GM11168 (cell line): ENCODE measurements around the gene PPP5C.
"Not testable (repeated sequence)": the region's sequence is repeated elsewhere in the genome, so short reads cannot be mapped to it uniquely, and the experiment has no call there.

Experiments used
- in situ Hi-C: fragments of 300-500 bp; cut with MboI; formaldehyde crosslinking; loops from one replicate; pipeline ENCODE4 v1.12.0; 2022; ENCODE audit warnings: low sequenced_read_pairs; ENCODE audit not compliant: unreplicated experiment

PPP5C gene

DNA sequence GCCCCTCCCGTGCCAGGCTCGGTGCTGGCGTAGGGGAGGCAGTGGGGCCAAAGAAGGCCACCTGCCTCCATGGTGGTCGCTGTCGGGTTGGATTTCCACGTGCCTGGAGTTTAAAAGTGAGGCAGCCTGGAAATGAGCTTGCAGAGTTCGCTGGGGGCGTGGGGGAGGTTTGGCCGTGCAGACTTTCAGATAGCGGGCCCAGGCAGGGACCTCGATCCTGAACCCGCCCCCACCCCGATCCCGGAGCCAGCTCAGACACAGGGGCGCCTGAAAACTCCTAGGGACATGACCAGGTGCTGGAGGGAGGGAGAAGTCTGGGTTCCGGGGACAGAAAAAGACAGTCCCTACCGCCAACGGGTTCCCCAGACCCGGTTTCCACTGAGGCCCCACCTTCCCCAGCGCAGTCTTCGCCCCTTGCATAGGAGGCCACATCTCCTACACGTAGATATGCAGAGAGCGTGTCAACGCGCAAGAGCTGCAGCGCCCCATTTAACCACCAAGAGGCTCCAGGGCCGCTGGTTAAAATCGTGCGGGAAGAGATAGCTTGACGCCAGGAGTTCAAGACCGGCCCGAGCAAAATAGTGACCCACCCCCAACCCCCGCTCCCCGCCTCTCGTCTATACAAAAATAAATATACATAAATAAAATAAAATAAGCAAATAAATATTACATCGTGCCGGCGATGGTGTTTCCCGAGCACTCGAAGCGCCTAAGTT is 58.0 kb downstream of the PPP5C start:
- in situ Hi-C loops, result loop anchor here (5.0 kb wide), 1 partner anchor 82 kb away; no protein-coding TSS in a partner anchor

DNA sequence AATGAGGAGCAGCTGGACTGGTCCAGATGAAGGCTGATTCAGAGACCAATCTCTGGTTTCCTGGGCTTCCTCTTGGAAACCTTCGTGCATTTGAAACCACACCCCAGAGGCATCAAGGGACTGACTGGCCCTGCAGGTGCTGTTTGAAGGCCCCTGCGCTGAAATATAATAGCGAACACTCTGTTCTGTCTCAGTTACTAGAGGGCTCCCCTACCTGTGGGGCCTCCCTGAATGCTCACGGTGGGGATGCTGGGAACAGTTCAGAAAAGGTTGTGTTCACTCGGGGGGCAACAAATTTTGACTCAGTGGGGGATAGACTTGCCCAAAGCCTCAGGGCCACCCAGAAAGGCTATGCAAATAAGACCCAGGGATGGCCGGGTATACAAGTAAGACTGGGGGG is 60.1 kb downstream of the PPP5C start:
- in situ Hi-C loops, result no loop called here

DNA sequence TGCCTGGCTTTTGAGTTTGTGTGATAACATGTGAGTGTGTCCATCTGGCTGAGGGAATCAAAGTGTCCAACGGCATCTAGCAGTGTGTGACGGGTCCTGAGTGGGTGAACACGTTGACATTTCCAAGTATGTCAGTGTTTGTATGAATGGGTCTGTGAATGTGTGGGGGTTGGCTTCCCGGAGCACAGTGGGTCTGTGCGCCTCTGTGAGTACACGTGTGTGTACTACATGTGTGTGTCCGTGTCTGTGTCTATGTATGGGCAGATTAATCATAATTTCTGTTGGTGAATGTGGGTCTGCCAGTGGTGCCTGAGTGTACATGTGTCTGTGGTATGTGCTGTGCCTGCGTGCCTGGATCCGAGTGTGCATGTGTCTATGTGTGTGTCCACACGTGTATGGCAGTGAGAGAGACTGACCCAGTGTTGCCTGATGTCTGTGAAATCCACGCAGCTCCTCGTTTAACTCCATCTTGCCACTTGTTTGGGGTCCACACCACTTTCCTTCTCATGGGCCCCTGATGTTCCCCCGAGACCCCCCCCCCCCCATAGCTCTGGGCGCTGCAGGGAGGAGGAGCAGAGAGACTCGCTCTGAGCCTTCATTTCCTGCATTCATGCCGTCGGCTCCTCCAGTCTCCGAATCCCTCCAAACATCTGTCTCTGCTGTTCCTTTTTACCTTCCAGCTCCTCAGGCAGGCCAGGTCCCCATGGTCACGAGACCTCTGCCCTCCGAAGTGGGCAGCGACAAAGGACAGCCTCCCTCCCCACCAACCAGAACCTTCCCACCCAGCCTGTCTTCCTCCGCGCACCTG is 61.2 kb downstream of the PPP5C start:
- in situ Hi-C loops, result no loop called here

DNA sequence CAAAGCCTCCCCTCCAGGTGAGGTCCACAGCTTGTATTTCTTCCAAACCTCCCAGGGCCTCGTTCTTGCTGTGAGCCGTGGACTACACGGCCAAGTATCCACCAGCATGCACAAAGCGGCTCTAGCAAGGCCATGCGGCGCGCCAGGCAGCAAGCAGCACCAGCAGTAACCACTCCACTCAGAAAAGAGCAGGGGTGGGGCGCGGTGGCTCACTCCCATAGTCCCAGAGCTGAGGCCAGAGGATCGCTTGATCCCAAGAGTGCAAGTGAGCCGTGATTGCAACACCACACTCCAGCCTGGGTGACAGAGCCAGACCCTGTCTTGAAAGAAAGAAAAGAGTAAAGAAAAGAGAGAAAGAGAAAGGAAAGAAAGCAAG is 61.8 kb downstream of the PPP5C start:
- in situ Hi-C loops, result no loop called here

DNA sequence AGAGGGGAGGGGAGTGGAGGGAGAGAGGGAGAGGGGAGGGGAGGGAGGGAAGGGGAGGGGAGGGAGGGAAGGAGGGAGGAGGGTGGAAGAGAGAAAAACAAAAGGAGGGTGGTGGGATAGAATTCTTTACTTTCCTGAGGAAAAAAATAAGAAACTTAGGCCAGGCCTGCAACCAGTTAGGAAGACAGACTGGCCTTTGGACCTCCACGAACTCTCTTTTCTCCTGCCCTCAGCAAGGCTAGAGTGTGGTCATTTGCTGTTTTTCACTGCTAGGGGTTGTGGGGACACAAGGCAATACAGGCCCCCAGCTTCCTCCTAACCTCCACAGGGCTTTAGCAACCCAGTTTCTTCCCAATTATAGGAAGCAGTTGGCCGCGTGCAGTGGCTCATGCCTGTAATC is 62.3 kb downstream of the PPP5C start:
- in situ Hi-C loops, result no loop called here

DNA sequence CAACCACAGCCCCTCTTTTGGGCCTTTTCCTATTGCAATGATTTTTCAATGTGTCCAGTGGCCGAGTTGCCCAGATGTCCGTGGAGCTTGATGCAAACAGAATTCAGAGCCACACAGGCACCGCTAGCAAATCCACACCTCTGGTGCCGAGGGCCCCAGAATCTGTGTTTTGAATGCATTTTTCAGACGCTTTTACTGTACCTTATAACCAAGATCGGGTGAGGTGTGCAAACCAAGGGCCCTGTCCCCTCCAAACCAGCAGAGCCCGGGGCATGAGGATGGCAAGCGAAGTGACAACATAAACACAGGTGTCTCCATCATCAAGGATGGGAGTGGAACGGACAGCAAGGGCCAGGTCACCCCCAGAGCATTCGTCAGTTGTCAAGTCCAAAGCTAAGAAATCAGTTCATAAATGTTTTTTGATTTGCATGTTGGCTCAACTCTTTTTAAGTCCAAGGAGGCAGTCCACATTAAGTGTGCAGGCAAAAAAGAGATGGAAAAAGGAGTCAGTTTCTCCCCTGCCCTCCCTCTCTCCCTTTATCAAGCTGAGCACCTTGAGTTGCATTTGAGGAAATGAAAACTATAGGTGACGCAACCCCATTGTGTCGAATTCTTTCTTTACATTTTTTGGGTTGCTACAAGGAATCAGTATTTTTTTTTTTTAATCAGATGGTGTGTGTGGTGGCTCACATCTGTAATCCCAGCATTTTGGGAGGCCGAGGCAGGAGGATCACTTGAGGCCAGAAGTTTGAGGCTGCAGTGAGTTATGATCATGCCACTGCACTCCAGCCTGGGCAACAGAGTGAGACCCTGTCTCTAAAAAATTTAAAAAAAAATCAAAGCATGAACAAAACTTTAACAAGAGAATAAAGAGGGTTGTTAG is 63.6 kb downstream of the PPP5C start:
- in situ Hi-C loops, result no loop called here

DNA sequence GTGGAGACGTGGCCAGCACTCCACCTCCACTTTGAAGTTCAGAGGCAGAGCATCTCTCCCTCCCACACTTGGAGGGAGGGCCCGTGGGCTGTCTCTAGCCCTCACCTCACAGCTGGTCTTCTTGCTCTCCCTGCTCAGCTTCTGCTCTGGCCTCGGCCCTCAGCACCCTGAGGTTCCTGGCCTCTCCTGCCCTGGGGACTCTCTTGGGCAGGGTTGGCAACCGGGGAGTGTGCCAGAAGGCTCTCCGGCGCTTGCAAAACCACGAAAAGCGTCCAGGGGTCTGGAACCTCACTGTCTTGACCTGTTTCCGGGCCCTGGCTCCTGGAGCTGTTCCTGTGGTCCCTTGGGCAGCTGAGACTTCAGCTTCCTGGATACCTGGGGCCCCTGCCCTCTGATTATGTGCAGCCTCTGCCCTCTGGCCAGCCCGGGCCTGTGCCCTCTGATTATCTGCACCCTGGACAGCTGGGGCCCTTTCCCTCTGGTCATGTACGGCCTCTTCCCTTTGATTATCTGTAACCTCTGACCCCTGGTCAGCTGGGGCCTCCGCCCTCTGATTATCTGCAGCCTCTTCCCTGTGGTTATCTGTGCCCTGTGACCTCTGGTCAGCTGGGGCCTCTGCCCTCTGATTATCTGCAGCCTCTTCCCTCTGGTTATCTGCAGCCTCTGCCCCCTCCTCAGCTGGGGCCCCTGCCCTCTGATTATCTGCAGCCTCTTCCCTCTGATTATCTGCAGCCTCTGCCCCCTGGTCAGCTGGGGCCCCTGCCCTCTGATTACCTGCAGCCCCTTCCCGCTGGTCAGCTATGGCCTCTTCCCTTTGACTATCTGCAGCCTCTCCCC is 64.4 kb downstream of the PPP5C start:
- in situ Hi-C loops, result no loop called here

DNA sequence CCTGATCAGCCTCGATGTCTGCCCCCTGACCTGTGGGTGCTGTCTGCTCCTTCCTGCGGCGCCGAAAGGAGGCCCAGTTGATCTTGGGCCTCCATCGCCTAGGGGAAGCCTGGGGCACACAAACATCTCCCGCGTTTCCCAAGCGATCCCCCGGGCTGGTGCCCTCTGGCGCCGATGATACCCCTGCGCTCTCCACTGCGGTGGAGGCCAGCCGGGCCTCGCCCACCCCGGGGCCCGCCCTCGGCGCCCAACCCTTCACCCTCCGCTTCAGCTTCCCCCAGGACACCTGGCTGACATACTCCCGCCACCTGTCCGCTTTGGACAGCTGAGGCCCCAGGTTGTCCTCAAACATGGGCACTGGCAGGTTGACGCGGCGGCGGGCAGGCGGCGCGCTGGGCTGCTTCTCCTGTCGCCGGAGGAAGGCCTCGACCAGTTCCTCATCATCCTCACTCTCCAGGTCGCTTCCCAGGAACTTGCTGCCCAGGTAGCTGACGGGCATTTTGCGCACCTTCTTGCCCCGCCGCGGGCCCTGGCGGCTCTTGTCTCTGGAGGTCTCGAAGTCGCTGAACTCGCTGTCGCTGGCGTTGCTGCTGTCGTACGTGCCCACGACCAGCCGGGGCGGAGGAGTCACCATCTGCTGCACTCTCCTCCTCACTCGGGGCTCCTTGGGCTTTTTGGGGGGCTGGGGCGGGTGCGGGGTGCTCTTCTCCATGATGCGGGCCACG is 65.2 kb downstream of the PPP5C start:
- in situ Hi-C loops, result no loop called here

DNA sequence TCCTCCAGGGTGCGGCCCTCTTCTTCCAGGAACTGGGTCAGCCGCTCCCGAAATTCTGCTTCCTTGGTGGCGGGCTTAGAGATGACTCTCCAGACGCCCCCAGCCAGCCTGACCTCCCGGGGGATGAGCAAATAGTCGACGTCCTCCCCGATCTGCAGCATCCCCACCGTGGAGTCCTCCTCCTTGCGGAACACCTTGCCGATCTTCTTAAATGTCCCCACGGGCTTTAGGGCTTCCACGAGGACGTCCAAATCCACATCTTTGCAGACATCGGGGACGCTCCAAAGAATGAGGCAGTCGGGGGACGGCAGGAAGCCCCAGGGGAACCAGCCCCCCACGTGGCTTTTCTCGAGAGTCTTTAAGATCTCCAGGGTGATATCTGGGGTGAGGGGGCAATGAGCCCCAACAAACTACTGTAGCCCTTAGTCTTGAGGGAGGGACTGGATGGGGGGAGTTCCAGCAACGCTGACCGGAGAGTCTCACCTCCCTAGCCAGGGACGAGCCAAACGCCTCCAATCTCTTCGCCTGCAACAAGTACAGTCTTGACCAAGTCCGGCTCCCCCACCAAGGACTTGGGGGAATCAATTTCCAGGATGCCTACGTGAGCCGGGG is 65.9 kb downstream of the PPP5C start:
- in situ Hi-C loops, result no loop called here

DNA sequence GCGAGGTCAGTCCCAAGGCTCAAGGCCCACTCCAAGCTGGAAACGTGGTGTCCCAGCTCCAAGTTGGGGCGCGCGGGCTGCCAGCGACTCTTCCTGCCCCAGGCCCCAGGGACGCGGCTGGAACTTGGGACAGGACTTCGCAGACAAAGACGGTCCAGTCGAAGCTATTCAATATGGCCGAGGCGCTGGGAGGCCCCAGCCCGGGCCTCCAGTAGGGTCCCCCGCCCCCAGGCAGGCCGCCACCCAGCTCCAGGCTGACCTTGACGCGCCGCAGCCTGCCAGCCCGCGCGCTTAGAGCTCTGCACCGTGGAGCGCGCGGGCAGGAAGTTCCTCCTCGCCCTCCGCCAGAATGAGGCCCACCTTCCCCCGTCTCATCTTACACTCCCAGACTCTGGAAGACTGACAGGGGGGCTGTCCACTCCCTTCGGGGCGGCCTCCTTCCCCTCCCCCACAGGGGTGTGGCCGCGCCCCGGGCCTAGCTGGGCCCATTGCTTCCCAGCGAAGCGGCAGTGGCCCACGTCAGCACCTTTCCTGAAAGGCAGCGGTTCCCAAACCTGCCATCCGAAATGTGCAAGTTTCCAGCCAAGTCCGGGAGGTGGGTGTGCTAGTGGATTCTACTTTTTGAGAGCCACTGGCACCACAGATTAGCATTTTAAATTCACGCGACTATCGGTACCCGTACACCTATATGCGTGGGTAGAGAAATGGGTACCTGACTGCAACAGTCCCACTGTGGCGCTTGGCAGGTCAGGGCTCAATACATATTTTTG is 66.6 kb downstream of the PPP5C start, which contains the start of gene CCDC8:
TSS of gene CCDC8 (minus strand) at position 303 of the 770 bp plus-strand sequence. CDS start 754 bp downstream, outside the sequence.
- in situ Hi-C loops, result no loop called here

DNA sequence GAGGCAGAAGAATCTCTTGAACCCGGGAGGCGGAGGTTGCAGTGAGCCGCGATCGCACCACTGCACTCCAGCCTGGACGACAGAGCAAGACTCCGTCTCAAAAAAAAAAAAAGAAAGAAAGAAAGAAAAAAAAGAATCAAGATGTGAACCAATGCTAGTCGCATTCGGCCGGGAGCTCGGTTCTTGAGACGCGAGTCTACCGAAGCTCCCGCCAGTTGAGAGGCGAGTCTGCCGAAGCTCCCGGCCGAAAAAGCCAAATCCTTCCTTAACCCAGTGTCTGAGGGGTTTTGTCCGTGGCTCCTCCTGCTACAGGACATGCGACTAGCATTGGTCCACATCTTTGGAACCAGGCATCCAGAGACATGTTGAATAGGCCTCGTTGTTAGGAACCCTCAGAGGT is 68.0 kb downstream of the PPP5C start:
- in situ Hi-C loops, result not testable (repeated sequence)

DNA sequence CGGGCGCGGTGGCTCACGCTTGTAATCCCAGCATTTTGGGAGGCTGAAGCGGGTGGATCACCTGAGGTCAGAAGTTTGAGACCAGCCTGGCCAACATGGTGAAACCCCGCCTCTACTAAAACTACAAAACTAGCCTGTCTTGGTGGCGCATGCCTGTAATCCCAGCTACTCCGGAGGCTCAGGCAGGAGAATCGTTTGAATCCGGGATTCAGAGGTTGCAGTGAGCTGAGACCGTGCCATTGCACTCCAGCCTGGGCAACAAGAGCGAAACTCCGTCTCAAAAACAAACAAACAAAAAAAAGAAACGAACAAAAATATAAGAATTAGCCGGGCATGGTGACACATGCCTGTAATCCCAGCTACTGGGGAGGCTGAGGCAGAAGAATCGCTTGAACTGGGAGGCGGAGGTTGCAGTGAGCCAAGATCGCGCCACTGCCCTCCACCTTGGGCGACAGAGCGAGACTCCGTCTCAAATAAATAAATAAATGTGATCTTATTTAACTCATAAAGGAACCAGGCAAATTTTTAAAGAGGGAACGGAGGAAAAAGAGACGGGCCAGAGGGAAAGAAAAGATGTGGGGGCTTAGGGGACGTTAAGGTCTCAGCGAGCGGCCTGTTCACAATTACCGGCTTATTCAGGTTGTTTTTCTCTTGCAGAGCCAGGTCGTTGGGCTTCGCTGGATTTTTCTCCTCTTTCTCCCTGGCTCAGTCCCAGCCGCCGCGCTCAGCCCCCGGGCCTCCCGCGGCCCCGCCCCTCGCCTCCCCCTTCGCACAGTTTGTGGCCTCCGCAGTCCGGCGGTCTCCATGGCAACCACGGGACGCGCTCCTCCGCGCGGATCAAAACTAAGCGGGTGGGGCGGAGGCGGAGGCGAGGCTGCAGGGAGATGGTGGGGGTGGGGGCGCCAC is 69.2 kb downstream of the PPP5C start:
- in situ Hi-C loops, result not testable (repeated sequence)

DNA sequence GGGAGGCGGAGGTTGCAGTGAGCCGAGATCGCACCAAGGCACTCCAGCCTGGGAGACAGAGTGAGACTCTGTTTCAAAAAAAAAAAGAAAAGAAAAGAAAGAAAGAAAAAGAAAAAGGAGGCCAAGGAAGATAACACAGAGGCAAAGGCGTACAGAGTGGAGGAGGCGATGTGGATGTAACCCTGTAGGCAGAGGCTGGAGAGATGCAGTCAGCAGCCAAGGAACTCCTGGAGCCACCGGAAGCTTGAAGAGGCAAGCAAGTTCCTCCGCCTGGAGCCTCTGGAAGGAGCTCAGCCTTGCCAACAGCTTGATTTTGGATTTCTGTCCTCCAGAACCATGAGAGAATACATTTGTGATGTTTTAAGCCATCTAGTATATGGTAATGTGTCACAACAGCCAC is 73.2 kb downstream of the PPP5C start:
- in situ Hi-C loops, result no loop called here

DNA sequence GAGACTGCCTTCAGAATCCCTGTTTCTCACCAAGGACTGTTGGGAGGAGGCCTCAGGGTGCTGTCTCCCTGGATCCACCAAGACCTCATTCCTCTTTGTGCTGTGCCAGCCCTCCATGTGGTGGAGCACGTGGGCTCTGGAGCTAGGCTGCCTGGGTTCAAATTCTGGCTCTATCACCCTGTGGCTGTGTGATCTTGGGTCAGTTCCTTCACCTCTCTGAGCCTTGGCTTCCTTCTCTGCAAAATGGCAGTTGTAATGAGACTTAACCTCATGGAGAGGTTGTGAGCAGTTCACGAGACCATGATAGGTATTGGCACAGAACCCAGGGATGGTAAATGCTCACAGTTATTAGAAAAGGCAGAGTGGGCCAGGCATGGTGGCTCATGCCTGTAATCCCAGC is 75.5 kb downstream of the PPP5C start:
- in situ Hi-C loops, result no loop called here

DNA sequence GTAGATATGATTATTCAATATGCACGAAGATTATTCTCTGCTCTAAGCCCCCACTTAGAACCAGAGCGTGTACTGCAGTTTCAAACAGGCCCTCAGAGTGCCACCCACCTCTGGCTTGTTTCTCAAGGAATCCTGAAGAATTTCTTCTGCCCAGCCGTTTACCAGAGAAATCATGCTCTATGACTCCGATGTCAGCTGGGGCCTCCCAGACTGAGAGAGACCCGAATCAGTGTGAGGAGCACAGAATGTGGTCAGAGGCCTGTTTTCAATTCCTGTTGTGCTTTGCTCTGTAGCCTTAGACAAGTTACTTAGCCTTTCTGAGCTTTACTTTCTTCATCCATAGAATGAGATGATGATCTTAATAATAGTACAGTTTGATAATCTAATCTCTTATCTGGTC is 76.3 kb downstream of the PPP5C start:
- in situ Hi-C loops, result no loop called here

DNA sequence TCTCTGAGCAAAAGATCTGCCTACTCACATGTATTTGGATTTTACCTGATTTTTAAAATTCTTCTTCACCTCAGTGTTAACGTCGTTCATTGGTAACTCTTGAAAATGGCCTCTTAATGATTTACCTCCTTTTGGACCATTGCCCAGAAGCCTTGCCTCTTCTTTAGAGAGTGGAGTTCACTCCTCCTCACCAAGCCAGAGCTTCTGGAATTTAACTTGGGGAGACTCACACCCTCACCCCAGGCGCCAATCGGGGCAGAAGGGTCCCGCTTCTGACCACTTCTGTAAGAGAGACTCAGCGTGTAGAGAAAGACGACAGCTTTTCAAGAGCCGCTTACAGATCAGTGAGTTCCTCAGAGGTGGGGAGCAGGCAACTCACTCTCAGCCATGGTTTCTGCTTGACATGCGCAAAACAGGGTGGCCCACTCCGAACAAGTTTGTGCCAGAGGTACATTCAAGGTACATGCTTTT is 79.2 kb downstream of the PPP5C start:
- in situ Hi-C loops, result no loop called here
